ENCODE measurements around the gene ACRBP.

ACRBP gene

GRCh38 chr12:6676962-6677361, 29.7 kb upstream of the ACRBP start:
- intact Hi-C loops (cut with DNase I; ENCODE audit: low total_unique reads): no loop called here
- Histone ChIP-seq H3K4me1 (no peaks in the 10 kb centered on the region), H3K4me3 (no peak overlapping the region), H3K36me3 (peaks cover 66 to 90% (median 83%) of the 10 kb centered on the region in 3 donors), H3K27ac (no peak overlapping the region), H3K27me3 (no peaks in the 10 kb centered on the region), H3K9me3 (no peaks in the 10 kb centered on the region)
- no peak for TF ChIP-seq CTCF (IDR thresholded peaks at IDR 0.05)
- no peak for DNase-seq

GRCh38 chr12:6672143-6672542, 24.9 kb upstream of the ACRBP start:
- Histone ChIP-seq H3K27me3 (no peaks in the 10 kb centered on the region), H3K27ac (no peak overlapping the region), H3K36me3 (peaks cover 87 to 100% (median 99%) of the 10 kb centered on the region in 3 donors), H3K4me3 (no peak overlapping the region), H3K4me1 (no peaks in the 10 kb centered on the region), H3K9me3 (no peaks in the 10 kb centered on the region)
- intact Hi-C loops (cut with DNase I; ENCODE audit: low total_unique reads): no loop called here
- DNase-seq: no peak
- no peak for TF ChIP-seq CTCF (IDR thresholded peaks at IDR 0.05)

- H3K36me3 ChIP-seq: peaks cover 59 to 68% (median 60%) of the 10 kb centered on the region in 3 donors
- intact Hi-C loops (cut with DNase I; ENCODE audit: low total_unique reads): loop anchor here (10.0 kb wide), 1 partner anchor 53 kb away; no protein-coding TSS in a partner anchor
These were observed 20.5 kb upstream of the ACRBP start for GRCh38 chr12:6667559-6668210.

GRCh38 chr12:6666211-6666610, 19.0 kb upstream of the ACRBP start:
- Histone ChIP-seq H3K9me3 (no peaks in the 10 kb centered on the region), H3K27me3 (no peaks in the 10 kb centered on the region), H3K4me1 (peaks cover 0 to 13% (median 12%) of the 10 kb centered on the region in 4 donors), H3K4me3 (no peak overlapping the region), H3K27ac (no peak overlapping the region), H3K36me3 (peaks cover 44 to 53% (median 45%) of the 10 kb centered on the region in 3 donors)
- no peak for DNase-seq
- TF ChIP-seq CTCF (IDR thresholded peaks at IDR 0.05): no peak
- intact Hi-C loops (cut with DNase I; ENCODE audit: low total_unique reads): loop anchor here (10.0 kb wide), 1 partner anchor 51 kb away; no protein-coding TSS in a partner anchor

More at GRCh38 chr12:6667559-6668210, 20.5 kb upstream of the ACRBP start:
- Histone ChIP-seq H3K27ac (no peak overlapping the region), H3K4me3 (no peak overlapping the region), H3K9me3 (no peaks in the 10 kb centered on the region), H3K27me3 (no peaks in the 10 kb centered on the region), H3K4me1 (no peaks in the 10 kb centered on the region)
- TF ChIP-seq CTCF (IDR thresholded peaks at IDR 0.05): no peak
- no peak for DNase-seq

GRCh38 chr12:6664902-6665301, 17.7 kb upstream of the ACRBP start:
- H3K27me3 ChIP-seq: no peaks in the 10 kb centered on the region
- no peak for DNase-seq
- peaks cover 0 to 20% (median 13%) of the 10 kb centered on the region in 4 donors for H3K4me1 ChIP-seq
- no peak overlapping the region for H3K27ac ChIP-seq
- no peaks in the 10 kb centered on the region for H3K9me3 ChIP-seq
- H3K4me3 ChIP-seq: no peak overlapping the region
- H3K36me3 ChIP-seq: peaks cover 31 to 42% (median 32%) of the 10 kb centered on the region in 3 donors
- intact Hi-C loops (cut with DNase I; ENCODE audit: low total_unique reads): loop anchor here (10.0 kb wide), 1 partner anchor 50 kb away; no protein-coding TSS in a partner anchor
- TF ChIP-seq CTCF (IDR thresholded peaks at IDR 0.05): no peak

All from tibial artery (tissue), 4 donors.